Breast epithelium (tissue), 3 donors: ENCODE measurements around the gene EXOSC5.

Source experiments
- POLR2A ChIP-seq: fragments of 450-650 bp; IDR thresholded peaks from one replicate; pipeline ENCODE4 v1.6.1; 2016; ENCODE audit warnings: antibody characterized with exemption, mild to moderate bottlenecking, moderate library complexity
- POLR2AphosphoS5 ChIP-seq, 3 donors: sonication (generic); formaldehyde crosslinking; IDR thresholded peaks; one replicate each; pipeline ENCODE4 v1.6.1; 2017; ENCODE audit warnings: antibody characterized with exemption in 3 of 3
- TF ChIP-seq, protein P1 (sequence below), 3 donors: fragments of 450-650 bp; IDR thresholded peaks; one replicate each; pipeline ENCODE4 v1.5.1; 2016 to 2017; ENCODE audit warnings: antibody characterized with exemption in 3 of 3, mild to moderate bottlenecking in 3 of 3, moderate library complexity in 3 of 3

GRCh38 chr19:41356984-41357739, 40.0 kb downstream of the EXOSC5 start:
- TF ChIP-seq, protein P1, sequence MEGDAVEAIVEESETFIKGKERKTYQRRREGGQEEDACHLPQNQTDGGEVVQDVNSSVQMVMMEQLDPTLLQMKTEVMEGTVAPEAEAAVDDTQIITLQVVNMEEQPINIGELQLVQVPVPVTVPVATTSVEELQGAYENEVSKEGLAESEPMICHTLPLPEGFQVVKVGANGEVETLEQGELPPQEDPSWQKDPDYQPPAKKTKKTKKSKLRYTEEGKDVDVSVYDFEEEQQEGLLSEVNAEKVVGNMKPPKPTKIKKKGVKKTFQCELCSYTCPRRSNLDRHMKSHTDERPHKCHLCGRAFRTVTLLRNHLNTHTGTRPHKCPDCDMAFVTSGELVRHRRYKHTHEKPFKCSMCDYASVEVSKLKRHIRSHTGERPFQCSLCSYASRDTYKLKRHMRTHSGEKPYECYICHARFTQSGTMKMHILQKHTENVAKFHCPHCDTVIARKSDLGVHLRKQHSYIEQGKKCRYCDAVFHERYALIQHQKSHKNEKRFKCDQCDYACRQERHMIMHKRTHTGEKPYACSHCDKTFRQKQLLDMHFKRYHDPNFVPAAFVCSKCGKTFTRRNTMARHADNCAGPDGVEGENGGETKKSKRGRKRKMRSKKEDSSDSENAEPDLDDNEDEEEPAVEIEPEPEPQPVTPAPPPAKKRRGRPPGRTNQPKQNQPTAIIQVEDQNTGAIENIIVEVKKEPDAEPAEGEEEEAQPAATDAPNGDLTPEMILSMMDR (IDR thresholded peaks at IDR 0.05): no peak
- TF ChIP-seq POLR2AphosphoS5 (IDR thresholded peaks at IDR 0.05) (no peak), POLR2A (no peak)
